Adipocyte (in vitro differentiated cells): Measurements from ENCODE around the gene UBE2E1.

Experiments
- DNase-seq: peaks from one replicate; pipeline ENCODE4 v3.0.0-alpha.2; 2015; ENCODE audit warnings: low read depth
- H3K27me3 ChIP-seq: replicated peaks from 2 replicates; pipeline ENCODE4 v1.7.0; 2013; ENCODE audit warnings: mild to moderate bottlenecking, low read length, moderate library complexity; ENCODE audit not compliant: control insufficient read depth, insufficient read depth
- H3K36me3 ChIP-seq: 2 replicates; pipeline ENCODE4 v1.7.0; 2013; ENCODE audit warnings: low read length, mild to moderate bottlenecking, moderate library complexity; ENCODE audit not compliant: control insufficient read depth, insufficient read depth, severe bottlenecking
- H3K4me1 ChIP-seq: 2 replicates; pipeline ENCODE4 v1.7.0; 2013; ENCODE audit warnings: mild to moderate bottlenecking, low read length, moderate library complexity; ENCODE audit not compliant: control insufficient read depth, insufficient read depth
- H3K4me3 ChIP-seq: 2 replicates; pipeline ENCODE4 v1.7.0; 2013; ENCODE audit warnings: mild to moderate bottlenecking, low read length, moderate library complexity
- H3K9ac ChIP-seq: 2 replicates; pipeline ENCODE4 v1.7.0; 2013; ENCODE audit warnings: mild to moderate bottlenecking, low read length, moderate library complexity
- H3K9me3 ChIP-seq: 2 replicates; pipeline ENCODE4 v1.7.0; 2013; ENCODE audit warnings: mild to moderate bottlenecking, low read length, moderate library complexity; ENCODE audit not compliant: control insufficient read depth

UBE2E1 gene

GRCh38 chr3:23805633-23806533 lies at the start of gene UBE2E1:
Gene UBE2E1, plus strand, starts transcription at chr3:23805955. Its CDS starts 1,315 bp downstream, at chr3:23807270.
- no peaks in the 10 kb centered on the region for H3K27me3 ChIP-seq
- H3K9ac ChIP-seq: peak within 1 kb of the TSS; percentile 90
- H3K36me3 ChIP-seq: peaks cover 13% of the 10 kb centered on the region

DNA sequence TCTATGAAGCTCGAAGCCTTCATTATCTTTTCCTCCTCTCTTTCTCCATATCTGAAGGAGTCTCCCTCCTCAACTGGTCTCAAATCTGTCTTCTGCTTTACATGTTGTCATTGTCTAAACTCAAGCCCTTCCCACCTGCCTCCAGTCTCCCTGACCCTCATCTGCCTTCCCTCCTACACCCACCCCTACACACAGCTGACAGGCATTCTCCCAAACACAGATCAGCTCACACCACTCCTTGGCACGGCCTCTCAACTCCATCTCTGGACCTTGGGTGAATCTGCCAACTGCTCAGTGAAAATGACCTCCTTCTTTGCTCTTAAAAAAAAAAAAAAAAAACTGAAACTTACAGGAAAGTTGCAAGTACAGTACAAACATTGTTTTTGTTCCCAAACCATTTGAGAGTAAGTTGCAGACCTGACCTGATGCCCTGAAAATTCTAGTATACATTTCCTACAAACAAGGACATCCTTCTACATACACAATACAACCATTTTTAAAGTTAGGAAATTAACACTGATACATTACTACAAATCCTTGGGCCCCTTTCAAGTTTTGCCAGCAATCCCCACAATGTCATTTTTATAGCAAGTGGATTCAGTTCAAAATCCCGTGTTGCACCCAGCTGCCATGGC lies 49.4 kb upstream of the UBE2E1 start:
- Histone ChIP-seq H3K36me3 (no peaks in the 10 kb centered on the region), H3K9ac (no peak overlapping the region), H3K9me3 (no peaks in the 10 kb centered on the region), H3K27me3 (no peaks in the 10 kb centered on the region), H3K4me1 (peaks cover 11% of the 10 kb centered on the region), H3K4me3 (no peak overlapping the region)
- DNase-seq: no peak

More at GRCh38 chr3:23805633-23806533, at the start of gene UBE2E1:
- DNase-seq: peak; percentile 83
- Histone ChIP-seq H3K9me3 (no peaks in the 10 kb centered on the region), H3K4me1 (peaks cover 19% of the 10 kb centered on the region), H3K4me3 (peak within 1 kb of the TSS; percentile 89)

DNA sequence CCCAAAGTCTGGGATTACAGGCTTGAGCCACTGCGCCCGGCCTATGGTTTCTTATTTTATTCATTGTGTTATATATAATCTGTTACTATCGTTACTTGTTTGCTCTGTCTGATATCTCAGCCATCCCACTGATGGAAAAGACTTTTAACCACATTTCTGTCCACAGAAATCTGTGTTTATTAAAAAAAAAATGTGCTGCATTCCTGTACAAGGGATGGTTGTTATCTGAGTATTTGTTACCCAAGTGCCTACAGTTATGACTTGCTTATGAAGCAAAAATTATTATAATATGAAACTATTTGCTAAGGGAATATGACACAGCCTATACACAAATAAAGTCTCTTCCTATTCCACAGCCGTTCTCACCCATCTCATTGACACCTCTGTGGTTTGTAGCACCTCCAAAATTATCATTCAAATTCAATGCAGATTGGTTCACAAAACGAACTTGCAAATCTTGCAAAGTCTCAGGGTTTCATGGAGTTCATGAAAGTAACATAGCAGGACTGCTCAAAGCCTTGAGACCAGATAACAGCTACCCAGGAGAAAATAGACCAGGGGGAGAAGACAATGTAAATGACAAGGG lies 47.4 kb upstream of the UBE2E1 start:
- H3K4me1 ChIP-seq: peaks cover 15% of the 10 kb centered on the region
- no peaks in the 10 kb centered on the region for H3K27me3 ChIP-seq
- H3K36me3 ChIP-seq: no peaks in the 10 kb centered on the region
- H3K9me3 ChIP-seq: no peaks in the 10 kb centered on the region
- H3K4me3 ChIP-seq: no peak overlapping the region
- DNase-seq: no peak
- no peak overlapping the region for H3K9ac ChIP-seq

- no peak for DNase-seq
- Histone ChIP-seq H3K27me3 (no peaks in the 10 kb centered on the region), H3K9ac (no peak overlapping the region), H3K4me3 (no peak overlapping the region), H3K9me3 (no peaks in the 10 kb centered on the region), H3K36me3 (no peaks in the 10 kb centered on the region), H3K4me1 (peaks cover 15% of the 10 kb centered on the region)
These were observed 45.4 kb upstream of the UBE2E1 start for GRCh38 chr3:23760325-23760724.

- no peak overlapping the region for H3K4me3 ChIP-seq
- no peak for DNase-seq
These were observed 44.8 kb upstream of the UBE2E1 start for GRCh38 chr3:23760871-23761373.

GRCh38 chr3:23761440-23761896 lies 44.3 kb upstream of the UBE2E1 start:
- no peak for DNase-seq
- Histone ChIP-seq H3K4me1 (peaks cover 9% of the 10 kb centered on the region), H3K36me3 (no peaks in the 10 kb centered on the region), H3K9ac (no peak overlapping the region), H3K4me3 (no peak overlapping the region), H3K9me3 (no peaks in the 10 kb centered on the region), H3K27me3 (no peaks in the 10 kb centered on the region)

More at GRCh38 chr3:23760871-23761373, 44.8 kb upstream of the UBE2E1 start:
- no peaks in the 10 kb centered on the region for H3K27me3 ChIP-seq
- no peak overlapping the region for H3K9ac ChIP-seq
- H3K4me1 ChIP-seq: peaks cover 14% of the 10 kb centered on the region
- H3K9me3 ChIP-seq: no peaks in the 10 kb centered on the region
- H3K36me3 ChIP-seq: no peaks in the 10 kb centered on the region

- DNase-seq: no peak
- no peak overlapping the region for H3K9ac ChIP-seq
- no peaks in the 10 kb centered on the region for H3K9me3 ChIP-seq
- no peaks in the 10 kb centered on the region for H3K36me3 ChIP-seq
- H3K27me3 ChIP-seq: no peaks in the 10 kb centered on the region
- peaks cover 8% of the 10 kb centered on the region for H3K4me1 ChIP-seq
- no peak overlapping the region for H3K4me3 ChIP-seq
These were observed 43.5 kb upstream of the UBE2E1 start for GRCh38 chr3:23762214-23762613.

GRCh38 chr3:23762759-23763477 lies 42.8 kb upstream of the UBE2E1 start:
- peak; percentile 62 for DNase-seq
- Histone ChIP-seq H3K4me1 (peaks cover 8% of the 10 kb centered on the region), H3K36me3 (no peaks in the 10 kb centered on the region), H3K4me3 (peak overlapping the region; percentile 80), H3K27me3 (no peaks in the 10 kb centered on the region), H3K9me3 (no peaks in the 10 kb centered on the region), H3K9ac (peak overlapping the region; percentile 79)

DNA sequence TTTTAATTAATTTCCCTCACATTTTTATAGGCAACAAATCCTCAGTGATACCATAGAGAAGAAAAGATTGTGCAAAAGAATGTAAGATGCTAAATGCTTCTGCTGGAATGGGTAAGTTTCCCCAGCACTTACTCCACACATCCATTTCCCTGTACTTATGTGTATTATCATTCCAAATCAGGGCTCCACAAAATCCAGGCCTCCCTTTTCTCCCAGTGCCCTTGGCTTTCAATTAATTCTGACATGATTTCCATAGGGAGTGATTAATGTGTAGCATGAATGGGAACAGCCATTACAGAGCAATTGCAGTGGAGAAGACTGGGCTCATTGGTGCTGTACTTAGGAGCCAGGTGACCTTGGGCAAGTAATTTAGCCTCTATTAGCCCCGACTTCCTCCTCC lies 41.3 kb upstream of the UBE2E1 start:
- no peaks in the 10 kb centered on the region for H3K9me3 ChIP-seq
- no peaks in the 10 kb centered on the region for H3K36me3 ChIP-seq
- H3K4me1 ChIP-seq: peaks cover 8% of the 10 kb centered on the region
- H3K9ac ChIP-seq: no peak overlapping the region
- H3K4me3 ChIP-seq: no peak overlapping the region
- DNase-seq: no peak
- no peaks in the 10 kb centered on the region for H3K27me3 ChIP-seq

DNA sequence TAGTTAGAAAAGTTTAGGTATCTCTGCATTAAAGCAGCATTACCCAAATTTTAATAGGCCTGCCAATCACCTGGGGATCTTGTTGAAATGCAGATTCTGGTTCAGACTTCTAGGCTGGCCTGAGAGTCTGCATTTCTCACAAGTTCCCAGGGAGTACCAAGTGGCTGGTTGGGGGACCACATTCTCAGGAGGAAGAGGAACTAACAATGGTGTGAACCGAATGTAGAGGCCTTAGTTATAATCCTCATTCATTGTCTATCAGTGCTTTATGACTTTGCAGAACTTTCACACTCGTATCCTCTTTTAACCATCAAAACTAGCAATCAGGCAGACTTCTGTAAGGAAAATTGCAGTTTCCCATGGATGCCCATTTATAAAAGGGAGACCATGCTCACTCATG lies 38.2 kb upstream of the UBE2E1 start:
- Histone ChIP-seq H3K27me3 (no peaks in the 10 kb centered on the region), H3K9ac (no peak overlapping the region), H3K9me3 (no peaks in the 10 kb centered on the region), H3K36me3 (no peaks in the 10 kb centered on the region), H3K4me1 (peaks cover 8% of the 10 kb centered on the region), H3K4me3 (no peak overlapping the region)
- no peak for DNase-seq
